CD4-positive, alpha-beta T cell treated with Interleukin-6 at 100 ng/mL for 8 hours (primary cell): ENCODE measurements around the gene C4BPB.

Experiments
- DNase-seq: peaks from one replicate; pipeline ENCODE4 v3.0.0-alpha.2; 2020; ENCODE audit warnings: mixed read lengths, low spot score

The C4BPB gene

GRCh38 chr1:207085887-207086286 is 2.8 kb upstream of the C4BPB start:
- no peak for DNase-seq

GRCh38 chr1:207088161-207088560 is 499 bp upstream of the C4BPB start:
- DNase-seq = no peak

GRCh38 chr1:207089627-207090355 is 1.1 kb downstream of the C4BPB start:
- DNase-seq = no peak

- DNase-seq = no peak
Observed at GRCh38 chr1:207091200-207091908, 2.7 kb downstream of the C4BPB start.

- no peak for DNase-seq
Observed at GRCh38 chr1:207093944-207094343, 5.3 kb downstream of the C4BPB start.

GRCh38 chr1:207097871-207098324 is 9.2 kb downstream of the C4BPB start:
- no peak for DNase-seq

GRCh38 chr1:207101720-207102119 is 13.1 kb downstream of the C4BPB start:
- DNase-seq = no peak

- no peak for DNase-seq
Observed at GRCh38 chr1:207102146-207102545, 13.5 kb downstream of the C4BPB start.

- DNase-seq = no peak
Observed at GRCh38 chr1:207102659-207103058, 14.0 kb downstream of the C4BPB start.

GRCh38 chr1:207103892-207104373 is 15.3 kb downstream of the C4BPB start, which contains the start of gene C4BPA:
Gene C4BPA (plus strand): TSS chr1:207104233. CDS start chr1:207113026, 8,793 bp downstream.
- DNase-seq = no peak

- DNase-seq = no peak
Observed at GRCh38 chr1:207109004-207109403, 20.3 kb downstream of the C4BPB start.

GRCh38 chr1:207112616-207113296 is 24.1 kb downstream of the C4BPB start:
- no peak for DNase-seq

- DNase-seq = no peak
Observed at GRCh38 chr1:207115269-207115668, 26.6 kb downstream of the C4BPB start.

- DNase-seq = no peak
Observed at GRCh38 chr1:207124389-207124788, 35.7 kb downstream of the C4BPB start.

GRCh38 chr1:207128336-207128921 is 39.8 kb downstream of the C4BPB start:
- no peak for DNase-seq

GRCh38 chr1:207129053-207129452 is 40.4 kb downstream of the C4BPB start:
- DNase-seq = no peak

GRCh38 chr1:207130252-207131036 is 41.8 kb downstream of the C4BPB start:
- no peak for DNase-seq

GRCh38 chr1:207131163-207131562 is 42.5 kb downstream of the C4BPB start:
- no peak for DNase-seq

- no peak for DNase-seq
Observed at GRCh38 chr1:207134581-207134980, 45.9 kb downstream of the C4BPB start.

- no peak for DNase-seq
Observed at GRCh38 chr1:207139616-207140015, 51.0 kb downstream of the C4BPB start.

- no peak for DNase-seq
Observed at GRCh38 chr1:207140536-207140935, 51.9 kb downstream of the C4BPB start.
